ENCODE measurements around the gene NPY5R. TPM values are rescaled to one million over a fixed set of nuclear protein-coding genes. Genes with fewer than 3 reads are reported as not detected.

The NPY5R gene
- total RNA-seq, 1 donor from 2014 or later = not detected

DNA sequence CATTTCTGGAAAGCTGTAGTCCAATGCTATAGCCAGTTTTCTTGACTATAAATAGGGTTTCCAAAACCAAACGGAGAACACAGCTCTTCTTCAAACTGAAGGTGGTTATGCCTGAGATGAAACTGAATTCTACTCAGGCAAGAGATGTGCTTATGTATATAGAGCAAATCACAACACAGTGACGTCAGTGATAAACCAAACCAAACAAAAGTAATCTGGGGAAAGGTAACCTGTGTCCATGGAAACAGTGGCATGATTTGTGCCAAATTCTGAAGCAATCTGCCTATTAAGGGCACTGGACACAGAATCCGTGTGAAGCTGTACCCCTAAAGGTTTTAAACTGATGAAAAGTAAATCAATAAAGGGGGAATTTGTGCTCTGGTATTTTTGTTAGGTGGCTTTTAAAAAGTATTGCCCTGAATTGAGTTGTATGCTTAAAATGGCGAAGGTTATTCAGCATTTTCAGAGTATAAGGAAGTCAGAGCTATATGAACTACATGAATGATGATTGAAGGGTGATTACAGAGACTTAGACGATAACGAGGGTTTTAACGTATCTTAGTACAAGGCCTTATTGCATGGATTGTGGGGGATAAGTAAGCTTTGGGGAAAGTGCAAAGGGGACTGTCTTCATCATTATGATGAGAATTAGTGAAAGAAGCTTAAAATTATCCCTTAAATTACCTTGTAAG is 38.6 kb downstream of the NPY5R start:
- DNase-seq (no peak), ATAC-seq (no peak)
- intact Hi-C loops (cut with micrococcal nuclease) = no loop called here

DNA sequence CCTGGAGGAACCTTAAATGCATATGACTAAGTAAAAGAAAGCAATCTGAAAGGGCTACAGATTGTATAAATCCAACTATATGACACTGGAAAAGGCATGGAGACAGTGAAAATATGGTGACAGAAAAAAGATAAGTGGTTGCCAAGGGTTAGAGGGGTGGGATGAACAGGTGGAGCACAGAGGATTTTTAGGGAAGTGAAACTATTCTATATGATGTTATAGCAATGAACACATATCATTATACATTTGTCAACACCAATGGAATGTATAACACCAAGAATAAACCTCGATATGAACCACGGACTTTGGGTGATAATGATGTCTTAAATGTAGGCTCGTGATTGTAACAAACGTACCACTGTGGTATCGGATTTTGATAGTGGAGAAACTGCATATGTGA is 40.7 kb downstream of the NPY5R start:
- ATAC-seq = no peak
- DNase-seq = no peak
- intact Hi-C loops (cut with micrococcal nuclease) = no loop called here

DNA sequence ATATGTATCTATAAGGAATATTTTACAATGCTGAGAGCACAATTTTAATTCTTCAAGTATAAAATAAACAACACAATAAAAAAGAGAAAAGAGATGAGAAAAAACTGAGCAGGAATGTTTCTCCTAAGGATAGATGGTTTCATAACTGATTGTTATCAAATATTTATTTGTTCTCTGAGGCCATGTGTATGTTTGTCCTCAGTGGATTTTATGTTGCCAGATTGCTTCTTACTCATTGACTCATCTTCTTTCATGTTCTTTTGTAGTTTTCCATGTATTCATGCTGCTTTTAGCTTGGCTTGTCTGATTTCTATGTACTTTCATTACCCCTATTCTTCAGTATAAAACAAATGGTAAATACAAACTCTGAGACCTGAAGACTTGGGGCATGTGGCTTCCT is 41.2 kb downstream of the NPY5R start:
- DNase-seq (no peak), ATAC-seq (no peak)
- intact Hi-C loops (cut with micrococcal nuclease) = no loop called here

DNA sequence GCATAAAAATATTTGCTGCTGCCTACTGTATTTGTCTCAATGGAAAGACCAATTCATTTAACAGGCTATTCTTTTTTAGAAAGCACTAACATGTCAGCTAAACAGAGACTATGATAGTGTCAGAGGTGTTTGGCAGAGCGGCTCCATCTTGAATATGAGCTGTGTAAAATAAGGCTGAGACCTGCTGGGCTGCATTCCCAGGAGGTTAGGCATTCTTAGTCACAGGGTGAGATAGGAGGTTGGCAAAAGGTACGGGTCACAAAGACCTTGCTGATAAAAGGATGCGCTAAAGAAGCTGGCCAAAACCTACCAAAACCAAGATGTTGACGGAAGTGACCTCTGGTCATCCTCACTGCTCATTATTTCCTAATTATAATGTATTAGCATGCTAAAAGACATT is 41.8 kb downstream of the NPY5R start:
- no peak for DNase-seq
- intact Hi-C loops (cut with micrococcal nuclease) = no loop called here
- no peak for ATAC-seq

DNA sequence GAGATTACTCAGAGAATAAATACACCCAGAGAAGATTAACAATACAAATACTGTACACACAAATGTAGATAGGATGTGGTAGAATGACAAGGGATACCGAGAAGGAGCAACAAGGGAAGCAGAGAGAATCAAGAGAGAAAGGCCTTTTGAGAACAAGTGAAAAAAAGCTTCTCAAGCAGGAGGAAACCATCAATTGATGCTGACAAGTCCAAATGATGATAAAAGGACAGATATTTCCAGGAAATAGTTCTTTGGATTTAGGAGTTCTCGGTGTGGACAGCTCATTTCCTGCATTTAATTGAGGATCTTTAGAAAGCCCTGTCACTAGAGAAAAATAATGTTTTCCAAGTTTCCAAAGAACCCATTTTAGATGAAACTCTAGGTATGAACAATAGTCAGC is 48.1 kb downstream of the NPY5R start:
- intact Hi-C loops (cut with micrococcal nuclease) = no loop called here
- DNase-seq (no peak), ATAC-seq (no peak)

DNA sequence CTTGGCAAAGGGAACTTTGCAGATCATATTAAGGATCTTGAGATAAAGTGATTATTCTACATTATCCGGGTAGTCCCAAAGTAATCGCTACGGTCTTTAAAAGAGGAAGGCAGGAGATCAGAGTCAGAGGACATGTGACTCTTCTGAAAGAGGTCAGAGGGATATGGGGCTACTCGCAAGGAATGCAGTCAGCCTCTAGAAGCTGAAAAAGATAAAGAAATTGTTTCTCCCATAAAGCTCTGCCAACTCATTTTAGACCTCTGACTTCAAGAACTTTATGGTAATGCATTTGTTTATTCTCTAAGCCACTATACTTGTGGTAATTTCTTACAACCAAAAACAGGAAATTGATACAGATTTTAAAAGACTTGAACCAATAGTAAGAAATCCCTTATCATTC is 48.6 kb downstream of the NPY5R start:
- ATAC-seq (no peak), DNase-seq (no peak)
- intact Hi-C loops (cut with micrococcal nuclease) = no loop called here

DNA sequence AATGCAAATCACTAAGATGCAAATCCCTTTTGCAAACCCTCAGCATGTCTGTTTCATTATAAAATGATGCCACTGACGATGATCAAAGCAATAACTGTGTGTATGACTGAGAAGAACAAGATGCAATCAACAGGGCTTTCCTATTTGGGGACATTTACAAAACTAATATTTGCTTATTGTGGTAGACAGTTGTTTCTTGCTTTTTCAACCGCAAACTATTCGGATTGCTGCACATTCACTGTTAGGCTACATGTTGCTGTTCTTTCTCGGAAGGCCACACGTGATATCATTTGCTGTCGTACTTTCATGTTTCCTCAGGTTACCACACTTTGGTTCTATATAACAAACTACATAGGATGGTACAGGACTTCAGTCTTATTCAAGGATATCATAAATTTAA is 49.8 kb downstream of the NPY5R start:
- no peak for ATAC-seq

DNA sequence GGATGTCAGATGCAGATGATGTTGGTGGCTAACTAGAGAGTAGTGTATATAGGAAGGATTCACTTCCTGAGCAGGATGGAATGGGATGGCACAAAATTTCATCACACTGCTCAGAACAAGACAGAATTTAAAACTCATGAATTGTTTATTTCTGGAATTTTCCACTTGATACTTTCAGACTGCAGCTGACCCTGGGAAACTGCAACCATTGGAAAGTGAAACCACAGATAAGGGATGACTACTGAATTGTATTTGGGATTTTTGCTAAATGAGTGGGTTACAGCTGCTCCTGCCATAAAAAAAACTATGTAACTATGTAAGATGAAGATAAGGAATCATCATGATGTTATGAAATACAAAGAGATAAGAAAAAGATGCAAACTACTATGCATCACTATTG is 51.4 kb downstream of the NPY5R start:
- no peak for DNase-seq
- intact Hi-C loops (cut with micrococcal nuclease) = no loop called here
- ATAC-seq = peak; percentile 41

More for the DNA sequence above, 49.8 kb downstream of the NPY5R start:
- intact Hi-C loops (cut with micrococcal nuclease) = no loop called here
- DNase-seq = no peak

DNA sequence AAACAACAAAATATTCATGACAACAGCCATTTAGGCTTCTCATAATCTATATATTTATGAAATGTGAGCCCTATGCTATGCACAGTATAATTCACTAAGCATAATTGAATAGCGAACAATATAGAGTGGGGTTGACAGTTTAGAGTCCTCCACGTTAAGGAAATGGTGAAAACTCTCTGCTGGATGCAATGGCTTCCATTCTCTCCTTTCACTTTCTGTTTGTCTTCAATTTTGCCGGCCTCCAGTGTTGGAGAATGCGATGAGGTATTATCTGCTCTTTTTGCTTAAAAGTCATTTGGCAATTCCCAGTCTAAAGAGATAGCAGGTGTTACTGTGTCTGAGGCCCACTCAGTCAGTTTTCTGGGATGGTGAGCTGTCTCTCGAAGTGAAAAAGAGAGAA is 52.1 kb downstream of the NPY5R start:
- intact Hi-C loops (cut with micrococcal nuclease) = no loop called here
- ATAC-seq (peak; percentile 32), DNase-seq (no peak)

DNA sequence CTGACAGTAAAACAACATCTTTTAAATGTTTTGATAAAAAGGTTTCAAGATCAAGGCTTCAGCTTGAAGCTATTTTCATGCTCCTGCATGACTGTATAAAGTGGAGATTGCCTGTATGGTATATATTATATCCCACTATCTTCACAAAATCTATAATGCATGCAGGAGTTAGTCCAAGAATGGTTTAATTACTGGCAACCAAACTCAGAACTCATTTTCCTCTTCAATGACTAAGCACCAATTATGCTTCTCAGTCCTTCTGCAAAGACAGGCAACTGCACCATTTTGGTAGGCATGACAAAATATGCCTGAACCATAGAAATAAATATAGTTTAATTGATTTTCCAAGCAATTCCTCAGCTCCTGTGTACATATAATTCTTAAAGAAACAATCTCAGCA is 54.5 kb downstream of the NPY5R start:
- intact Hi-C loops (cut with micrococcal nuclease) = no loop called here
- ATAC-seq (no peak), DNase-seq (no peak)

DNA sequence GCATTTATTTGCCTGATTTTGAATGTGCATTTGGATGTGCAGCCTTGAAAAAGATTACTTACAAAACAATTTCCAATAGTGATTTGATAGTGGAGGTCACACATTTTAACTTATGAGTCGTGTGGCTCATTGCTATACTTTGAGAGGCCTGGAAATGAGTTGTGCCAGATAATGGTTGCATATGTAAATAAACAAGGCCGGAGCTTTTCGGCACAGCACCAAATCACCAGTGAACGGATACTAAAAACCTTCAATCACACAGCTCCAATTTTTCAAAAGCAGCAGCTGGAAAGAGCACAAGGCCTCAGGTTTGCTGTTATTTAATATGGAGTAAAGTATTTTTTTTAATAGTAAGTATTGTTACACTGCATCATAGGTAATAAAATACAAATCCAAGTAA is 57.2 kb downstream of the NPY5R start:
- intact Hi-C loops (cut with micrococcal nuclease) = no loop called here
- ATAC-seq (no peak), DNase-seq (no peak)

Other genes with a start within 250 kb of the NPY5R start
- gene NAF1, start 177.0 kb upstream of the NPY5R start, total RNA-seq = 12.5 TPM
- gene NPY1R, start 11.3 kb upstream of the NPY5R start, total RNA-seq = 0.69 TPM
- gene TKTL2, start 129.9 kb downstream of the NPY5R start, total RNA-seq = not detected
- 9.1 TPM for gene TMA16, start 150.8 kb downstream of the NPY5R start, total RNA-seq

Measured in left ventricle myocardium superior (tissue), 1 donor.